C4-2B (cell line): ENCODE data around the gene NCAPD3.

Source experiments
- CTCF ChIP-seq: fragments of 450-650 bp; conservative IDR thresholded peaks from 2 replicates; pipeline ENCODE4 v1.5.1; 2017; ENCODE audit warnings: mild to moderate bottlenecking
- ZFX ChIP-seq: fragments of 450-650 bp; IDR thresholded peaks from 2 replicates; pipeline ENCODE4 v1.6.1; 2017

GRCh38 chr11:134150195-134150903 is 73.4 kb downstream of the NCAPD3 start:
- no peak for TF ChIP-seq CTCF
- TF ChIP-seq ZFX = no peak
